Measurements from ENCODE around the gene AK8.
A peak's percentile ranks its signal among the peaks of the same experiment; 100 is the strongest.

The AK8 gene

DNA sequence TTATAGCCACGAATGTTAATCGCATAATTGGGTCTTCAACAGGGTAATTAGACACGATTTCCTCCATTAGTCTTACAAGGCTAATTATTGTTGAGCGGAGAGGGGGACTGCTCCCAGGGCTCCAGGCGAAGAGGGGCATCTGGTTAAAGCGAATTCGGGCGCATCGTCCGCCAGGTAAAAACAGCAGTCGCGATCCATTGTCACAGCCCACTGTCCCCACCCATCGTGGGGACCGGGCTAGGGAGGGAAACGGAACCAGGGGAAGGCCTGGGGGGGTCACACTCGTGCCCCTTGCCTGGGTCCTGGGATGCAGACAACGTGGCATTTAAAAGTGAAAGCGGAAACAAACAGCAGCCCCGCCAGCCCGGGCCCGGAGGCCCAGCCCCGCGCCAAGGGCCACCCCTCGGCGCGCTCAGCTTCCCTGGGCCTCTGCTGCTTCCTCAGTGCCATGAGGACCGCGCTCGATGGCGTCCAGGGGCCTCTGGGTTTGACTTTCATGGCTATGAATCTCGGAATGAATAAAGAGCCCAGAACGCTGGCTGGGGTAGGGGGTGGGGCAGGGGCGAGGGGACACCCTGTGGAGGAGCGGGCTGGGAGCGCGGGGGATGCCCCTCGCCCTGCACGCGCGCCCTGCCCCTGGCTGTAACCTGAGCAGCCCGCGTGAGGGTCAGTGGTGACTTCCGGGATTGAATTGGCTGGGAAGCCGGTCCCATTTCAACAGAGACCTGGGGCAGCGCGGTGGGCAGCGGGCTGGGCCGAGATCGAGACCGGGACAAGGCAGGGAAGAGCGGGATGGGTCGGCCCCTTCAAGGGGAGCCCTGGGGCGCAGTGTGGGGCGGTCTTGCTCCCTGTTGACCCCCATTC, 107.9 kb downstream of the AK8 start:
- peak; percentile 34 to 40 for DNase-seq

DNA sequence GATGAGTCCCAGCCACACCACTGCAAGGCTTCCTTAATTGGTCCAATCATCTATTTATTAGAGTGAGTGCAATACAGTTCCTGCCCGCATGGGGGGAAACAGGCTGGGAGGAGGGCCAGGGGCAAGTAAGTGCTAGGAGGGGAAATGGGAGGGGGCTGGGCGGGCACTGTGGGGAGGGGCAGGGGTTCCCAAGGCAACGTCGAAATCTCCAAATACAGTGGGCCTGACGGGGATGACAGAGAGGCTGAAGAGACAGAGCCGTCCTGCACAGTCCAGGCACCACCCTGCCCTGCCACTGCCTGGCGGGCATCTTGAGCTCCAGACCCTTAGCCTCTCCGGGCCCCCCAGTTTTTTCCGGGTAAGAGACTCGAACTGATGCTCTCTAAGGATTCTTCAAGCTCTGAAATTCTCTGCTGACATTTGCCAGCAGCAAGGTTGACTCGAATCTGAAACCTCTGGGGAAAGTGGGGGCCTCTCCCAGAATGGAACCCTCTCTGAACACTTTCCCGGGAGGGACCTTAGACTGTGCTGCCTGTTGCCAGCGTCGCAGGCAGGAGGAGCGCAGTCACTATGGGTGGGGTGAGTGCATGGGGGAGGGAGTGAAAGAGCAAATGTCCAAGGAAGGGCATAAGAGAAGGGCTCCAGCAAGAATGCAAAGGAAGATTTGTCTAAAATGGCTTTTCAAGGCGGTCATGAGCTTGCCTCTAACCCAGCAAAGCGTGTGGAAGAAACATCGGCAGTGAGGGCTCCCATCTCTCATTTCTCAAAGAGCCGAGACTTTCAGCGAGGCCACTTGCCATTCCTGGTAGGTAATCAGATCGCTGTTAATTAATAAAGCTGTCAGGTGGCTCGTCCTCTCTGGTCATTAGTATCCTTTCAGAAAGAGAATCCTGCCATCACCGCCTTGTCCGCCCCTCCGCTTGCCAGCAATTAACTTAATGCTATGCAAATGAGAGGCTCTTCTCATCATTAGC, 108.9 kb downstream of the AK8 start:
- DNase-seq = peak; percentile 35 to 46

DNA sequence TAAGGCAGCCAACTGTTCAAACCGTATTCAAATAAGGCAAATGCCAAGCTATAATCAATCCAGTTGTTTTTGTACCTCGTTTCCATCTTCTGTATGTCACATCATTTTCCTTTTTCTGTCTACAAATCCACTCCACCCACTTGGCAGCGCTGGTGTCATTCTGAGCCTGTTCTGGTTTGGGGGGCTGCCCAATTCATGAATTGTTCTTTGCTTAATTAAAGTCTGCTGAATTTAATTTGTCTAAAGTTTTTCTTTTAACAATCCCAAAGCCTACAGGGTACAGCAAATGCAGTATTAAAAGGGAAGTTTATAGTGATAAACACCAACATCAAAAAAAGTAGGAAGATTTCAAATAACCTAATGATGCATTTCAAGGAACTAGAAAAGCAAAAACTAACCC, 114.5 kb downstream of the AK8 start:
- no peak for DNase-seq

DNA sequence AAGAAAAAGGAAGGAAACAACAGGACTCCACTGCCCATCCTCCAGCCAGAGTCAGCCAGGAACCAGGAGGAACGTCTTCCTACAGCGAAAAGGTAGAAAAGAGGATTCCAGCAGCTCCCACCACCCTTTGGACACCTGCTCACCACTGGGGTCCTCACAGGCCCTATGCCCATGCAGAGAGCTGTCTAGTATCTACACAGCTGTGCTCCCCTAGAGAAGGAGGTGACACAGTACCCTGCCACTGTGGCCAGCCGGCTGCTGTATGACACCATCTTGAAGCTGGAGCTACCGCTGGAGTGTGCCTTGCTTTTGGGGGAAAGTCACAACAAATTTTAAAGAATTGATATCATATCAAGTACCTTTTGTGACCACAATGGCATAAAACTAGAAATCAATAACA, 115.2 kb downstream of the AK8 start:
- no peak for DNase-seq

DNA sequence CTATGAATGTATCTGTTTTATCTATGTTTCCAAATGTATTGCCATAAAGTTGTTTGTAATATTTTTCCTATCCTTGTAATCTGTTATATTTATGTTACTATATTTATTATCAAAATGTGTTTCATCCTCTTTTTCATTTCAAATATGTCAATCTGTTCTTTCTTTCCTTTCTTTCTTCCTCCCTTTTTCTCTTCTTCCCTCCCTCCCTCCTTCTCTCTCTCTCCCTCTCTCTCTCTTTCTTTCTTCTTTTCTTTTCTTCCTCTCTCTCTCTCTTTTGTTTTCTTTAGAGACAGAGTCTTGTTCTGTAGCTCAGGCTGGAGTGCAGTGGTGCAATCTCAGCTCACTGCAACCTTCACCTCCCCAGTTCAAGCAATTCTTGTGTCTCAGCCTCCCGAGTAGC, 116.5 kb downstream of the AK8 start:
- no peak for DNase-seq

DNA sequence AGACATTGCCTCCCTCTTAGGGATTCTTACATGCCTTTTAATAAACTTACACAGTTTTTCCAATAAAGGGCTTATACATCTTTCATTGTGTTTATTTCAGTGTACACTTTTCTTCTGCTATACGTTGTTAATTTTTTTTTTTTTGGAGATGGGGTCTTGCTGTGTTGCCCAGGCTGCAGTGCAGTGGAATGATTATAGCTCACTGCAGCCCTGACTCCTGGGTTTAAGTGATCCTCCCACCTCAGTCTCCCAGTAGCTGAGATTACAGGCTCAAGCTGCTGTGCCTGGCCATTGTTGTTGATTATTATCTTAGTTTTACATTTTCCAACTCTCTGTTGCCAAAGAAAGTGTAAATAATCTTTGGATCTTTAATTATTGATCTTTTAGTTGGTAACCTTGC, 118.0 kb downstream of the AK8 start:
- DNase-seq = no peak

DNA sequence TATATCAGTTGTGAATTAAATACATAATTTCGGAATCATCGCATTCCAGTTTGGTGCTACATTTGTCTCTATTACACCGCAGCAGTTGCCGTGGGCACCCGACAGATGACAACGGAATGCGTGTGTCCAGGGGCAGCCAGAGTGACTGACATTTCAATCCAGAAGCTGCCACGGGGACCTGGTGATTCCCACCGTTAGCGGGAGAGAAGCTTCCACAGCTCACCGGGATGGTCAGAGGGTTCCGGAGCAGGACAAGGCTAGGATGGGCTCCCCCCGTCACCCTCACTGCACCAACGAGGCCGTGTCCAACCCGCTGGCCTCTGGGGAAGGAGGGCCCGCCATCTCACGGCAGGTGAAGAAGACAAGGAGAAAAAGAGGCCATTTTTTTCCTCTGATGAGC, 121.1 kb downstream of the AK8 start:
- DNase-seq = no peak

DNA sequence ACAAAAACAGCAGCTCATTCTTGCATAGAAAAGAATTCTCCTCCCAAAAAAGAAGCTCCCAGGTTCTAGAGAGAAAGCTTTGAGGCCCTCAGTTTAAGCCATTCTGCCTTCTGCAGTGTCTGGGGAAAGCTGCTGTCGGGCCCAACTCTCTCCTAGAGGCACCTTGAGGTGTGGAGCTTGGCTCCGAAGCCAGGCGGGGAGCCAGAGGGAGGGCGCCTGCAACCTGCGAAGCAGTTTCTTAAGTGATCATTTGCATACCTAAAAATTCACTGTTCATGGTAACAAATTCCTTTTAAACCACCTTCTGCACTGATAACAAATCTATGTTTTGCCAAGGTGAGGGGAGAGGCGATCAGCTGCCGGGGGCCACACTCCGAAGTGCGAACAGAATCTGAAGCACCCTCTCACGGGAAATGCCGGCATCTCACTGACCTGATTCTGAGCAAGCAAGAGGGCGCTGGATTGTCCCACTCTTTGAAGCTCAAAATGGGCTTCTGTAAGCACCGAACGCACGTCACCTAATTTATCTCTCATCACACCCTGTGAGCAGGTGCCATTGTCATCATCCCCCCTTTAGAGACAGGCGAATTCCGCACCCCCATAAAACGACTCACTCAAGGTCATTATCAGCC, 121.8 kb downstream of the AK8 start:
- DNase-seq = no peak

DNA sequence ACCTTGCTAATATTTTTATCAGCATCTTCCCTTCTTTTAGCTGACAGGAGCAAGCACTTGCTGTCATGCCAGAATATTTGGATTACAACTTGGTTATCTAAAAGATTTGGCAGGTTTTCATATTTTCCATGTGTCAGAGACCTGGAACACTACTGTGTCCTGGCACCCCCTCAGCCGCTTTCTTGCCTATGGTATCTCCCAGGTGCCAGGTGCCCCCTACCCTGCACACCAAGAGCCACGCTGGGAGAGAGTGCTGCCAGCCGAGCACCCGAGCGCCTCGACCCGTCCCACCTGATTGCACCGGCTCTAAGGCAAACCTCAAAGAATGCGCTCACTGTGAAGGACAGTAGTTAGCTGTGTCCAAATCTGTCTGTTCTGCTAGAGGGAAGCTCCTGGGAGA, 123.0 kb downstream of the AK8 start:
- no peak for DNase-seq

DNA sequence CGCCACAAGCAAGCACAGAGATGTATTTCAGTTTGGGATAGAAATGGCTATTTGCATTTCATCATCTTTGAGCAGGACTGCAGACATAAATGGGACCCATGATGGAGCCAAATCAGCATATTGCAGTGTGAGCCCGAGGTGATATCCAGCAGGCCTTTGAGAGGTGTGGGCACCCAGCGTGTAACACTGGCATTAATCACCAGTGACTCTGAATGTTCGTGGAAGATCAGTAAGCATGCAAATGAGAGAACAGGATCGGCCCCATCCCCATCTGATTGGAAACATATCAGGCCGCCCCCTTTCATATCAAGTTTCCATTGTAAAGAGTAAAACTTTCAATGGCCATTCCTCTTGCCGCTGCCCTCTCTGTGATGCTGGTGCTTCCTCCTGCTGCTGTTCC, 123.8 kb downstream of the AK8 start:
- no peak for DNase-seq

DNA sequence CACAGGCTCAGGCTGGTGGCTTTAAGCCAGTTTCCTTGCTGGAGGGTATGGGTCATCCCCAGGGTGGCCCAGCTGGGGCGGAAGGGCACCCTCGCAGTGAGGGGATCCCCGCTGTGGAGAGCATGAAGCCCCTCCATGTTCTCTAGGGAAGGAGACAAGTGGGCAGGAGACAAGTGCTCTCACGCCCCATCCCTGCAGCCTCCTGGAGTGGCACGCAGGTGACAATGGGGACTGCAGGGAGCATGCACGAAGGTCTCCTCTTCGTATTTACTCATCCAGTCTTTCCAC, 124.5 kb downstream of the AK8 start:
- no peak for DNase-seq

DNA sequence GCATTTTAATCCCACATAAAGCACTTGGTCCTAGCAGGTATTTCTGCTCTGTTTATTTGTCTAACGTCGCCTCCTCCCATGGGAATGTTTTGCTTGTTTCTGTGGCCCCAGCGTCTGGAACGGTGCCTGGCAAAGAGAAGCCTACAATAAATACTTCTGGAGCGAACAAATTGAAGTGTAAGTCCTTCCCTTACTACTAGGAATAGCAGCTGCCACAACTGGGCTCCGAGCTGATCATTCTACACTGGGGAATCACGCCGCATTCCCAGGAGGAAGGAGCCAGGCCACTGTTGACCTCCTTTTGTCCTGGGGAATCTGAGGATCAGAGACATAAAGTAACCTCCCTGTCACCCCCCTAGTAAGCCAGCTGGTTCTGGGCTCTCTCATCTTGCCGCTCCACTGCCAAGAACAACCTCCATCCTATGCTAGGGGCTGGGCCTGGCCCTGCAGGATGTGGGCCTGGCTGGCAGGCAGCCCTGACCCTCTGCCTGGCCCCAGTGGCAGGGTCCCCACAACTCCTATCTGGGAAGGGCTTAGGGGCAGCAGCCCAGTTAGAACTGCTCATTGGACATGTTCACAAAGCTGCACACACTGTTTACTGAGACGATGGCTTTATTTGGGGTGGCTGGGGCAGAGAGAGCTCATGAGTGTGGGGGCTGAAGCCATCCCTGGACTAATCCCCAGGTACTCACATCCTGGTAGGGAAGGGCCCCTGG, 125.0 kb downstream of the AK8 start:
- DNase-seq = no peak

DNA sequence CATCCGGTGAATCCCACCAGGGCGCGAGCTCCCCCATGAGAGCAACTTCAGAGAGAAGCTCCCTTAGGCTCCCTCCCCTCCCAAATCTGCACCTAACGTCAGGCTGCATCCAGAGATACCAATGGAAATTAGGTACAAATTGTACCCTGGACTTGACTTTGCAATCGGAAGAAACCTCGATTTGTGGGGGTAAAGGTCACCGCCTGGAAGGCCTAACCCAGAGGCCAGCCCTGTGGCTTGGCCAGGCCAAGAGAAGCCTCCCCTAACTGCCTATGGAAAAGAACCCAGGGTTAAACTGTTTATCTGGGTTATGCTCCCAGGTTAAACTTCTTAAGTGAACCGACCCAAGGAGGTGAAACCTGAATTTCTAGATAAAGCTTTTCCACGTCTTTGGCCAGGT, 127.4 kb downstream of the AK8 start:
- no peak for DNase-seq

DNA sequence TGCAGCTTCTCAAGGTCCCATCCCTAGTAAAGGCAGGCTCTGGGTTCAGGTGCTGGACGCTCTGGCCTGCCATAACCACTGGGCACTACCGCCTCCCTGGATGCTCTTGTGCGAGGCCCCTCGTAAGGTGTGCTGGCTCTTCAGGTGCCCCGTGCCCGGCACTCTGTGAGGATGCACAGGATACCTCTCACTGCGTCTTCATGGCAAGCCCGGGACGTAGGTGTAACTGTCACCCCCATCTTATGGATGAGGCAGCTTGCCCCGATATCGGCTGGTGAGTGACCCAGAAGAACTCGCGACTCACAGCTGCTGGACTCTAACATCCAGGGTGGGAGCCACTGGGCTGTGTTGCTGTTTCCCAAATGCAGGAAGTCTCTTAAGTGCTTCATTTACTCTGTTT, 128.8 kb downstream of the AK8 start:
- DNase-seq = no peak

DNA sequence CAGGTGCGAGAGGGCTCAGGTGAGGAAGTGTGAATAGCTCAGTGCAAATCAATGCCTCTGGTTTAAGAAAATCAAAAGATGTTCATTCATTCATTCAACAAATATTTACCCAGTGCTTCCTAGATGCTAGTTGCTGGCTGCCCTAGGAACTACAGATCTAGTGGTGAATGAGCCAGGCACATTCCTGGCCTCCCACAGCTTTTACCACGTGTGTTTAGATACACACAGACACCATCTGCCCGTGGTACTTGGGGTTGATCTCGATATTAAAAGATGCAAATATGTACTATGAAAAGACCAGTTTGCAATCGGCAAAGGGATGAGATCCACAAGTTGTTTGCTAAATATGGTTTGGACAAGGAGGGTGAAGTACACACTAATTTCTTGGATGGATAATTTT, 129.6 kb downstream of the AK8 start:
- DNase-seq = no peak

DNA sequence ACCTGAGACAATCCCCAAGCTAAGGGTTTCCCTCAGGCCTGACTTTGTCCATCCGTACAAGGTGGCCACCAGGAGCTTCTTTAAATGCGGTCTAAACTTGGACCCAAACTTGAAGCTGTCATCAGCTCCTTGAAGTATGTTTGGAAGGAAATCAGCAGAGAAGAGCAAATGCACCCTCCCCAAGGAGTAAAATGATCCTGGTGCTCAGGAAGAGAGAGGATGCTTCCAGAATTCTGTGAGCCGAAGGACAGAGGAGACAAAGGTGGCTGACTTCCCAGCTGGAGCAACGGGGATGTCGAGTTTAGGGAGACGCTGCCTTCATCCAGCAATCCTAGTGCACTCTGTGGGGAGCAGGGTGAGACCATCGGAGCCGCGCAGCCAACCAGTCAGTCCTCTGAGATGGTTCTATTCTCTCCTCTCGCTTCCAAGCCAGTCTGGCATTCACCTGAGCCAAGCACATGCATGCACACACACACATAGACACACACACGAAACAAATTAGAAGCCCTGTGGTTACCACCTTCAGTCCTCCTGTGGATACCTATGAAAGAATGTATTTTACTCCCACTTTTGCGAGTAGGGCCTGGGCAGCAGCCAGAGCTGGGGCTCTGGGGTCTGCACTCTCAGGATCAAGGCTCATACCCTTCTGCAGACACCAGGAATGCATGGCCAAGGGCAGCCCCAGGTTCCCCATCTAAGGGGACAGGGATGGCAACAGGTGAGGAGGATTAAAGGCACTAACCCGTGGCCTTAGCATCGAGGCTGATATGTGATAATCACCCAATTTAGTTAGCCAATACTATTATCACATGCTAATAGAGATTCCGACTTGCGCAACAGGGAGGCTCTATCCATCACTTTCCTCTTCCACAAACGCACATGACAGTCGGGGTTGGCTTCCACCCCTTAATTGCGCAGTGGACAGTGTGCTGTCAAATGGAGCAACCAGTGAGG, 132.1 kb downstream of the AK8 start:
- no peak for DNase-seq

DNA sequence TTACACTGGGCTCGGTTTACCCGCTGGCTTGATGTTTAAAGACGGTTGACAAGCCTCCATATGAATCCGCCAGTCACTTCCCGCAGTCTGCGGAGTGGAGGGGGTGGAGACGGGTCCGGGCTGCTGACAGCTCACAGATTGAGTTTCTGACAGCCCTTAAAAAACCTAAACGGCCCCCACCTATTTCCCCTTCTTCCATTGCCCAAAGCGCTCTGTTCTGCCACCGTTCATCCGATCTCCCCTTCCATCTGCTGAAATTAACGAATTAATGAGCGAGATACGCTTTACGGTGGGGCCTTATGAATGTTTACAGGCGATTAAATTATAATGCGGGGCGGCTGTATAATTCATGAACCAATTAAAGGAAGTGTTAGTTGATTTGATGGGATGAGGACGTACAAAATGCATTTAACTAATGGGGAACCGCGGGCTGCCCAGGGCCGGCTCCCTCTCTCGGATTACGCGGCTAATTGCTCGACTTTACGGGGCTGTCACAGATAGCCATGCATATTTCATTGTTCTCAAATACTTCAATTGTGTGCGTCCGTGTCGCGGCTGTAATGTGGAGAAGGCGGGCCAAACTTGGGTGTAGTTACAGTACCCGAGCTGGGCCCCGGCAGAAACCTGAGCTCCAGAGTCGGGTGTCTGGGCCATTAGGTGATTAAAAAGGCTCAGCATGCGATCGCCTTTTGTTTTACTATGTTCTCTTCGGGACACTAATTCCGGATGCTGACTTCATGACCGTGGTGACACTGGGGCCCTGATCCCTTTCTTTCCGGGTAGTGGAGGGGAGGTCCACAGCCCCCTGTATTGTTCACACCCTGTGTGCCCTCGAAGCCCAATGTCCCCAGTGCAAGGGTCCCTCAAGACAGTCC, 133.0 kb downstream of the AK8 start:
- DNase-seq = no peak

DNA sequence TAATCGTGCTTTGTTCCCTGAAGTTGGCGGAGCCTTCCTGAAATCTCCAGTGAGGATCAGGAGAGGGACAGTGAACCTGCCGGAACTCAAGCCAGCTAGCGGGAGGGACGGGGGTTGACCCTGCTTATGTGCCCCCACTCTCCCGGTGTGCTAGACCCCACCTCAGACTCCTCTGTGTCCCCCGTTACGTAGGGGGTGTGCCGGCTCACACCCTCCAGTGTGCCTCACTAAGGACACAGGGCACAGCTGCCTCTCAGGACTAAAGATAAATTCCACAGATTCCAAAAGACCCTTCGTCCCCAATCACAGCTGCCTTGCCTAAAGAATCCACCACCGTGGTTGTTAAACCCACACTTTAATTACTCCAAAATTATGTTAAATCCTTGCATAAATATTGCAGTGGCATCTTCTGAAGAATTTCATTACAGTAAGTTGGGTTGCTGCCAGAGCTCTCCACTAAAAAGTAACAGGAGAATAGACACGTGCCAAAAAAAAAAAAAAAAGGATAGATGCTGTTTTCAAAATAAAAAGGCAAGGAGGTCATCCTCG, 134.1 kb downstream of the AK8 start:
- no peak for DNase-seq

DNA sequence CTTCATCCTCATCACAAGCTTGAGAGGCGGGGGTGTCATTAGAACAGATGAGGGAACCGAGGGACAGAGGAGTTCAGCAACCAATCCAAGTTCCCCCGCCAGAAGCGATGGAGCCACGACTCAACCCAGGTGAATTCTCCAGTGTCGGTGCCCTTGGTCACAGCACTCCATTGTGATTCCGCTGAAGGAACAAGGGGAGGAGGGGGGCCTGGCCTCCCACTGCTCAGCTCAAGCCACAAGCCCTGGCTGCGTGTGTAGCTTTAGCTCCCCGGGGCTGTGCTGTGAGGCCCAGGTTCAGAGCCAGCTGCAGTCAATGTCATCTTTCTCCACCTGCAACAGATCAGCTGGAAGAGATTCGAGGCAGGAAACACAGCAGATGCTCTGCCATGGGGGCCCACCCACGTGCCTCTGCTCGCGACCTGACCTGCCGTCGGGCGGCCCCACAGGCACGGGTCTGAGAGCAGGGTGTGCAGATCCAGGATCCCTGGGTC, 135.2 kb downstream of the AK8 start:
- no peak for DNase-seq
